A549 (cell line): ENCODE data around the gene KIF14.

Experiments
- BHLHE40 ChIP-seq: IDR thresholded peaks from 2 replicates; pipeline ENCODE4 v1.6.1; 2012; ENCODE audit warnings: low read depth, low read length, inconsistent platforms
- CHD4 ChIP-seq: fragments of 200-600 bp; sonication (generic); IDR thresholded peaks from 2 replicates; pipeline ENCODE4 v1.6.1; 2016; ENCODE audit warnings: antibody characterized with exemption, mild to moderate bottlenecking, borderline replicate concordance
- CTCF ChIP-seq: fragments of >200 bp; sonication (Bioruptor Twin); formaldehyde crosslinking; IDR thresholded peaks from 3 replicates; pipeline ENCODE4 v1.5.1; 2016
- HMGXB4 ChIP-seq: fragments of 250-450 bp; sonication (Bioruptor Pico); IDR thresholded peaks from 2 replicates; pipeline ENCODE4 v1.5.0; 2021; ENCODE audit warnings: mild to moderate bottlenecking, moderate library complexity, borderline replicate concordance
- KDM5A ChIP-seq: fragments of 200-600 bp; sonication (generic); IDR thresholded peaks from 2 replicates; pipeline ENCODE4 v1.6.1; 2016; ENCODE audit warnings: antibody characterized with exemption, mild to moderate bottlenecking
- MAX ChIP-seq: IDR thresholded peaks from 2 replicates; pipeline ENCODE4 v1.6.1; 2012
- POLR2A ChIP-seq: IDR thresholded peaks from 2 replicates; pipeline ENCODE4 v1.6.1; 2012; ENCODE audit warnings: mild to moderate bottlenecking, low read length
- RCOR1 ChIP-seq: fragments of 150-350 bp; IDR thresholded peaks from 2 replicates; pipeline ENCODE4 v1.6.1; 2014; ENCODE audit warnings: antibody characterized with exemption, low read length, low read depth
- ZFP36 ChIP-seq: fragments of 450-650 bp; IDR thresholded peaks from 2 replicates; pipeline ENCODE4 v1.6.1; 2014; ENCODE audit warnings: borderline replicate concordance; ENCODE audit not compliant: partially characterized antibody

GRCh38 chr1:200668514-200669313 lies 48.2 kb upstream of the KIF14 start:
- TF ChIP-seq CTCF (no peak), POLR2A (no peak), RCOR1 (no peak), ZFP36 (no peak), KDM5A (no peak), CHD4 (no peak), MAX (no peak), BHLHE40 (no peak), HMGXB4 (CRISPR knock-in tag) (no peak)
